ENCODE measurements around the gene LPCAT1.
"Not testable (repeated sequence)": the region's sequence is repeated elsewhere in the genome, so short reads cannot be mapped to it uniquely, and the experiment has no call there.

The LPCAT1 gene

GRCh38 chr5:1430121-1430795, 93.5 kb downstream of the LPCAT1 start:
- TF ChIP-seq CTCF (IDR thresholded peaks at IDR 0.05) (no peak), ZFX (IDR thresholded peaks at IDR 0.05; ENCODE audit: borderline replicate concordance) (no peak)

GRCh38 chr5:1429496-1429895, 94.3 kb downstream of the LPCAT1 start:
- H3K27ac ChIP-seq: no peak overlapping the region
- TF ChIP-seq ZFX (IDR thresholded peaks at IDR 0.05; ENCODE audit: borderline replicate concordance): no peak

More at GRCh38 chr5:1430121-1430795, 93.5 kb downstream of the LPCAT1 start:
- no peak overlapping the region for H3K27ac ChIP-seq

- TF ChIP-seq CTCF (IDR thresholded peaks at IDR 0.05) (no peak), ZFX (IDR thresholded peaks at IDR 0.05; ENCODE audit: borderline replicate concordance) (no peak)
- H3K27ac ChIP-seq: no peak overlapping the region
These were observed 94.7 kb downstream of the LPCAT1 start for GRCh38 chr5:1429066-1429465.

- H3K27ac ChIP-seq: no peak overlapping the region
- TF ChIP-seq CTCF (IDR thresholded peaks at IDR 0.05) (no peak), ZFX (IDR thresholded peaks at IDR 0.05; ENCODE audit: borderline replicate concordance) (no peak)
These were observed 95.7 kb downstream of the LPCAT1 start for GRCh38 chr5:1428107-1428506.

- TF ChIP-seq CTCF (IDR thresholded peaks at IDR 0.05): no peak
- TF ChIP-seq ZFX (IDR thresholded peaks at IDR 0.05; ENCODE audit: borderline replicate concordance): no peak
- H3K27ac ChIP-seq: no peak overlapping the region
These were observed 99.0 kb downstream of the LPCAT1 start for GRCh38 chr5:1424716-1425115.

- no peak overlapping the region for H3K27ac ChIP-seq
- TF ChIP-seq CTCF (IDR thresholded peaks at IDR 0.05): no peak
- no peak for TF ChIP-seq ZFX (IDR thresholded peaks at IDR 0.05; ENCODE audit: borderline replicate concordance)
These were observed 99.7 kb downstream of the LPCAT1 start for GRCh38 chr5:1423901-1424603.

GRCh38 chr5:1422522-1422921, 101.2 kb downstream of the LPCAT1 start:
- H3K27ac ChIP-seq: not testable (repeated sequence)

GRCh38 chr5:1421521-1422341, 102.0 kb downstream of the LPCAT1 start:
- no peak for TF ChIP-seq ZFX (IDR thresholded peaks at IDR 0.05; ENCODE audit: borderline replicate concordance)
- no peak for TF ChIP-seq CTCF (IDR thresholded peaks at IDR 0.05)
- no peak overlapping the region for H3K27ac ChIP-seq

Measured in 22Rv1 (cell line).